Measurements from ENCODE around the gene STX18.
"Not testable (repeated sequence)": the region's sequence is repeated elsewhere in the genome, so short reads cannot be mapped to it uniquely, and the experiment has no call there.

The STX18 gene

GRCh38 chr4:4506961-4507360 lies 34.9 kb downstream of the STX18 start:
- no peak for DNase-seq (ENCODE audit: low read depth, low spot score)
- H3K4me3 ChIP-seq (ENCODE audit: low read depth, low read length), result no peak overlapping the region
- no peak for TF ChIP-seq CTCF (IDR thresholded peaks at IDR 0.05; ENCODE audit: low read depth, low read length)
- in situ Hi-C loops (cut with HindIII; ENCODE audit: low sequenced_read_pairs), result no loop called here

DNA sequence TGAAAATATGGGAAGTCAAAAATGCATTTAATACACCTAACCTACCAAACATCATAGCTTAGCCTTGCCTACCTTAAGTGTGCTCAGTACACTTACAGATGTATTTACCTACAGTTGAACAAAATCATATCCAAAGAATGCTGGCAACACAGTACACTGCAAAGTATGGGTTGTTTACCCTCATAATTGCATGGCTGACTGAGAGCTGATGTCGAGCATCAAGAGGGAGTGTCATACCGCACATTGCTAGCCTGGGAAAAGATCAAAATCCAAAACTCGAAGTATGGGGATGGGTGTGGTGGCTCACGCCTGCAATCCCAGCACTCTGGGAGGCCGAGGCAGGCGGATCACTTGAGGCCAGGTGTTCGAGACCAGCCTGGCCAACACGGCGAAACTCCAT lies 36.6 kb downstream of the STX18 start:
- H3K4me3 ChIP-seq (ENCODE audit: low read depth, low read length); in situ Hi-C loops (cut with HindIII; ENCODE audit: low sequenced_read_pairs); DNase-seq (ENCODE audit: low read depth, low spot score): not testable (repeated sequence)

DNA sequence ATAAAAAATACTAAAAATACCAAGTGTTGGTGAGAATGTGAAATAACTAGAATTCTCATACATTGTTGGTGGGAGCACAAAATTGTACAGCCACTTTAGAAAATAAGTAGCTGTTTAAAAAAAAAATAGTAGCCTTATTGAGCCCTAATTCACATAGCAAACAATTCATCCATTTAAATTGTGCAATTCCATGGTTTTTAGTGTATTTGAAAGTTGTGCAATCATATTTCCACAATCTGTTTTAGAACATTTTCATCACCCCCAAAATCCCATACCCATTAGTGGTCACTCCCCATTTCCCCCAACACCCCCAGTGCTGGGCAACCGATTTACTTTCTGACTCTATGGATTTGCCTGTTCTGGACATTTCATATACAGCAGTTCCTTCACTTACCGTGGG lies 37.1 kb downstream of the STX18 start:
- in situ Hi-C loops (cut with HindIII; ENCODE audit: low sequenced_read_pairs), result no loop called here
- TF ChIP-seq CTCF (IDR thresholded peaks at IDR 0.05; ENCODE audit: low read depth, low read length), result no peak

GRCh38 chr4:4502694-4503311 lies 39.0 kb downstream of the STX18 start:
- H3K4me3 ChIP-seq (ENCODE audit: low read depth, low read length), result peak overlapping the region; percentile 17
- peak; percentile 80 for DNase-seq (ENCODE audit: low read depth, low spot score)
- TF ChIP-seq CTCF (IDR thresholded peaks at IDR 0.05; ENCODE audit: low read depth, low read length), result no peak
- in situ Hi-C loops (cut with HindIII; ENCODE audit: low sequenced_read_pairs), result no loop called here

More for the DNA sequence above, 37.1 kb downstream of the STX18 start:
- DNase-seq (ENCODE audit: low read depth, low spot score), result no peak
- no peak overlapping the region for H3K4me3 ChIP-seq (ENCODE audit: low read depth, low read length)

GRCh38 chr4:4501679-4502078 lies 40.2 kb downstream of the STX18 start:
- no peak for DNase-seq (ENCODE audit: low read depth, low spot score)
- in situ Hi-C loops (cut with HindIII; ENCODE audit: low sequenced_read_pairs), result no loop called here
- no peak for TF ChIP-seq CTCF (IDR thresholded peaks at IDR 0.05; ENCODE audit: low read depth, low read length)
- no peak overlapping the region for H3K4me3 ChIP-seq (ENCODE audit: low read depth, low read length)

DNA sequence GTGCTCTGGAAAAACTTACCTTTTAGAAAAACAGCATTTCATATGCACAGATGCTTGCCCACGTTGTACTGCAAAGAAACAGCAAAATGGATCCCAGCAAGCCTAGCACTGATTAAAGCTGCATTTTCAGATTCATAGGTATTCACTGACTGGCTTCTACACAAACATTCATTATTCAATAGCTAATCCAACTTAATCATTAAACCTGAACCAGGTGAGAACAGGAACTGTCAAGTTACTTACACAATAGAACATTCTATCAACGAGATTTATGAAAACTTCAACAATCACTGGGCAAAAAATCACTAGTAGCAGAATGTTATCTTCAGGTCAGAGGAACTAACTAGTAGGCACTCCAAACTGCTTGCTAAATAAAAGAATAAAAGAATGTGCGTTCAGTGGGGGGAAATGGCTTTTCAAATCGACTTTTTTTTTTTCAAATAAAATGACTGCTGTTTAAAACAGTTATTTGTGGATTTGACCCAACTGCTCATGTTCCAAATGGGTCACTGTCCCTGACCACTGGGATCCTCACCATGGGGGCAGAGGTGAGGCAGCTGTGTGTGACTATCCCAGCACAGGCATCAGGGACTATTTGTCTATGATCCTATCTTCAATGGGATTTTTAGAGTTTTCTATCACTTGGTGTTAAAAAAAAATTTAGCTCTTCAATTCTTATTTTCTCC lies 42.3 kb downstream of the STX18 start:
- in situ Hi-C loops (cut with HindIII; ENCODE audit: low sequenced_read_pairs), result no loop called here
- no peak for TF ChIP-seq CTCF (IDR thresholded peaks at IDR 0.05; ENCODE audit: low read depth, low read length)
- H3K4me3 ChIP-seq (ENCODE audit: low read depth, low read length), result no peak overlapping the region
- no peak for DNase-seq (ENCODE audit: low read depth, low spot score)

DNA sequence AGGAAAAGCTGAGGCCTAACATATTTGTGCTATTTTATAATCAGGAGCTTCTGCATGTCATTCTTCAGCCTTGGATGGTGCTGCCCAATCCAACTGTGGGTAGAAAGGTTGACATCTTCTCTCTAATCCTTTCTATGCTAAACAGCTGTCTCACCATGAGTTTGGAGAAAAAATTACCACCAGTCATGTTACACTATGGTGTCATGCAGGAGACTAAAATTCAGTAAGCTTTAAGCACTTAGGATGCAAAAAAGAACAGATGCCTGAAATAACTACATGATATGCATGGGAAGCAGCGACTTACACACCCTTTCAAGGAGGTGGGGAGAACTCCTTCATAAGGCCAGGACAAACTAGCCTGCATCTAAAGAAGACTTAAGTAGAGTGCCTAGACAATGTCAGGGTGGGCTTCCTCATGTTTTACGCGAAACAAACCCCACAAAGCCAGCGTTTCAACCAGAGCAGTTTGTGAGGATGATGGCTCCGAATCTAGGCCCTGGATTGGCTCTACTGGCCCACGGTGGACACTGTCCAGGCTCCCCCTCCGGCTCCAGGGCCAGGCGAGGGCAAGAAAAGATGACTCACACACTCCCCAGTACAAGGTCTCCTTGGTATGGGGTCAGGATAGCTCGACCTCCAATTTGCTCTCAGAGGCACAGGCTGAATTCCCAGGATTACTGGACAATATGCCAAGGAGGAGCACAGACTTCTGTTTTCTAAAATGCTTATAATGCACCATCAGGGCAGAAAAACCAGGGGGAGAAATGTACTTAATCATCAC lies 45.1 kb downstream of the STX18 start:
- in situ Hi-C loops (cut with HindIII; ENCODE audit: low sequenced_read_pairs), result no loop called here
- no peak for DNase-seq (ENCODE audit: low read depth, low spot score)
- no peak for TF ChIP-seq CTCF (IDR thresholded peaks at IDR 0.05; ENCODE audit: low read depth, low read length)
- no peak overlapping the region for H3K4me3 ChIP-seq (ENCODE audit: low read depth, low read length)

Data from astrocyte of the spinal cord (primary cell).